ENCODE measurements around the gene PLAAT2.

DNA sequence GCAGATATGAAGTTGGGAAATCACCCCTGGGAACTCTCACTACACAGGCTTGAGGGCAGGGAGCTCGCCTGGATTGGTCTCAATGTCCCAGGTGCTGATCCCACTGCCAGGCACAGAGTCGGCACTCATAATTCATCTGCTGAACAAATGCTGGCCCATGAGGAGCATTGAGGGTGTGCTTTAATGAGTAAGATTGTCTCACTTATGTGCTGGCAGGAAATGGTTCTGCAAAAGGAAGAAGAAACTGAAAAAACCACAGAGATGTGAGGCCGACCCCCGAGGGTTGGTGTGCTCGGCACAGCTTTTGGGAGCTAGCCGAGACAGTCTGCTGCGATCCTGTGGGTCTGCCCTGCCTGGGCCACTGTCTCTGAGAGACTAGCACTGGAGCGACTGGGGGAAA is 9.4 kb downstream of the PLAAT2 start:
- TF ChIP-seq, protein P1, sequence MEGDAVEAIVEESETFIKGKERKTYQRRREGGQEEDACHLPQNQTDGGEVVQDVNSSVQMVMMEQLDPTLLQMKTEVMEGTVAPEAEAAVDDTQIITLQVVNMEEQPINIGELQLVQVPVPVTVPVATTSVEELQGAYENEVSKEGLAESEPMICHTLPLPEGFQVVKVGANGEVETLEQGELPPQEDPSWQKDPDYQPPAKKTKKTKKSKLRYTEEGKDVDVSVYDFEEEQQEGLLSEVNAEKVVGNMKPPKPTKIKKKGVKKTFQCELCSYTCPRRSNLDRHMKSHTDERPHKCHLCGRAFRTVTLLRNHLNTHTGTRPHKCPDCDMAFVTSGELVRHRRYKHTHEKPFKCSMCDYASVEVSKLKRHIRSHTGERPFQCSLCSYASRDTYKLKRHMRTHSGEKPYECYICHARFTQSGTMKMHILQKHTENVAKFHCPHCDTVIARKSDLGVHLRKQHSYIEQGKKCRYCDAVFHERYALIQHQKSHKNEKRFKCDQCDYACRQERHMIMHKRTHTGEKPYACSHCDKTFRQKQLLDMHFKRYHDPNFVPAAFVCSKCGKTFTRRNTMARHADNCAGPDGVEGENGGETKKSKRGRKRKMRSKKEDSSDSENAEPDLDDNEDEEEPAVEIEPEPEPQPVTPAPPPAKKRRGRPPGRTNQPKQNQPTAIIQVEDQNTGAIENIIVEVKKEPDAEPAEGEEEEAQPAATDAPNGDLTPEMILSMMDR (IDR thresholded peaks at IDR 0.05), result no peak
- TF ChIP-seq POLR2A (IDR thresholded peaks at IDR 0.05), result no peak
